Astrocyte (in vitro differentiated cells and primary cell): Measurements from ENCODE around the gene WDR35. TPM values are rescaled to one million over a fixed set of nuclear protein-coding genes. Genes with fewer than 3 reads are reported as not detected.

Experiments
- DNase-seq: peaks from one replicate; pipeline ENCODE4 v3.0.0-alpha.2; 2010; ENCODE audit warnings: low read depth
- FAIRE-seq: peaks from 2 replicates; lab custom pipeline; 2011; peaks lifted over from hg19 to GRCh38; lab: Jason Lieb, UNC
- H2AFZ ChIP-seq: 2 replicates; pipeline ENCODE4 v1.6.0; 2012; ENCODE audit warnings: low read depth, low read length, inconsistent platforms
- H3K27ac ChIP-seq: 2 replicates; pipeline ENCODE4 v1.5.1; 2011; ENCODE audit warnings: low read depth, low read length, inconsistent platforms
- H3K27me3 ChIP-seq: 2 replicates; pipeline ENCODE4 v1.6.0; 2011; ENCODE audit warnings: low read length, inconsistent platforms; ENCODE audit not compliant: insufficient read depth
- H3K36me3 ChIP-seq: 2 replicates; pipeline ENCODE4 v1.5.1; 2011; ENCODE audit warnings: low read length, inconsistent platforms; ENCODE audit not compliant: insufficient read depth
- H3K4me1 ChIP-seq: 2 replicates; pipeline ENCODE4 v1.5.1; 2011; ENCODE audit warnings: low read length, inconsistent platforms; ENCODE audit not compliant: insufficient read depth
- H3K4me2 ChIP-seq: 2 replicates; pipeline ENCODE4 v1.6.0; 2012; ENCODE audit warnings: low read length, inconsistent platforms
- H3K4me3 ChIP-seq: 2 replicates; pipeline ENCODE4 v1.5.1; 2011; ENCODE audit warnings: low read depth, mild to moderate bottlenecking, low read length, inconsistent platforms; ENCODE audit not compliant: insufficient read depth
- H3K79me2 ChIP-seq: 2 replicates; pipeline ENCODE4 v1.6.0; 2012; ENCODE audit warnings: mild to moderate bottlenecking, low read length, inconsistent platforms; ENCODE audit not compliant: insufficient read depth
- H3K9ac ChIP-seq: 2 replicates; pipeline ENCODE4 v1.6.0; 2012; ENCODE audit warnings: mild to moderate bottlenecking, low read length, inconsistent platforms
- H3K9me3 ChIP-seq: 2 replicates; pipeline ENCODE4 v1.5.1; 2012; ENCODE audit warnings: low read depth, mild to moderate bottlenecking, low read length, inconsistent platforms; ENCODE audit not compliant: insufficient read depth
- H4K20me1 ChIP-seq: 2 replicates; pipeline ENCODE4 v1.6.0; 2012; ENCODE audit warnings: low read length, inconsistent platforms; ENCODE audit not compliant: insufficient read depth
- H3K27ac Mint-ChIP-seq: one replicate; pipeline ENCODE4 v1.8.0; 2021; ENCODE audit warnings: mild to moderate bottlenecking, mixed read lengths; ENCODE audit not compliant: unreplicated experiment
- H3K27me3 Mint-ChIP-seq: one replicate; pipeline ENCODE4 v1.8.0; 2021; ENCODE audit warnings: low read depth, mixed read lengths; ENCODE audit not compliant: unreplicated experiment
- H3K36me3 Mint-ChIP-seq: one replicate; pipeline ENCODE4 v1.8.0; 2021; ENCODE audit warnings: low read depth, mixed read lengths; ENCODE audit not compliant: unreplicated experiment
- H3K4me1 Mint-ChIP-seq: one replicate; pipeline ENCODE4 v1.8.0; 2021; ENCODE audit warnings: low read depth, mixed read lengths; ENCODE audit not compliant: unreplicated experiment
- H3K4me3 Mint-ChIP-seq: one replicate; pipeline ENCODE4 v1.8.0; 2021; ENCODE audit warnings: mild to moderate bottlenecking, moderate library complexity, mixed read lengths; ENCODE audit not compliant: unreplicated experiment
- H3K9me3 Mint-ChIP-seq: one replicate; pipeline ENCODE4 v1.8.0; 2021; ENCODE audit warnings: mild to moderate bottlenecking, mixed read lengths; ENCODE audit not compliant: unreplicated experiment
- EZH2 ChIP-seq: IDR thresholded peaks from 2 replicates; pipeline ENCODE4 v1.6.1; 2012; ENCODE audit warnings: mild to moderate bottlenecking, low read length, inconsistent platforms; ENCODE audit not compliant: insufficient read depth
- total RNA-seq: library from RNA; stranded (reverse); gene quantifications from 2 replicates; pipeline ENCODE4 v1.2.1, GENCODE V29; 2021
- TF ChIP-seq, protein P1 (sequence below): IDR thresholded peaks from 2 replicates; pipeline ENCODE4 v1.5.1; 2011; ENCODE audit warnings: low read depth, mild to moderate bottlenecking, inconsistent platforms, low read length, moderate library complexity; ENCODE audit not compliant: insufficient read depth

WDR35 gene
- total RNA-seq, 1 donor from 2014 or later = 9.6 TPM

DNA sequence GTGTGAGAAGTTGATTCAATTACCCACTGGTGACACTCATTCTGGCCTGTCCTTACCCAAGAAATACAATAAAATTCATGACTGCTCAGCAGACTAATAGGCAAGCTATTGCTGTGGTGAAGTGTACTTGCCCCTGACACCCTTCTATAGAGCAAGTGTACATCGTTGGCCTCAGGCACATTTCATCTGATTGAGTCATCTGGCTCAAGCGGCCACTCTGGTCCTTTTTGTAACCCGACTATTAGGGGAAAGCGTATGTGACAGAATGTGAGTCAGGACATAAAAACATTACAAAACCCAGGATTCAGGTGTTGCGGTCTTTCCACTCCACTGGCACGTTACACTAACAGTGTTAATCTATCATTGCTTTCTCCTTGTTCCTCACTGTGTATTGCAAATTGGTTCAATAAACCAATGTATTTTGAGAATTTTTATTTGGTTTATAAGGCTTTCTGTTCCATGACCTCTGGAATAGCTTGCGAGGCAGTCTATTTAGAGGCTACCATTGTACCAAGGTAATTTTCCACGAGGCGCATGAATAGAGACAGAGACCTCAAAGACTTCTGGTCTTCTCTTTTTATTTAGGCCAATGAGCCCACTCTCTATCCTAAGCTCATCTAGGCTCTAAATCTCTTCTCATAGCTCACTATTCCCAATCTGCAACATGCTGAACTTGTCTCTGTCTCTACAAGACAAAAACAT is 77.9 kb downstream of the WDR35 start:
- Histone ChIP-seq H3K79me2 (no peaks in the 10 kb centered on the region), H3K27ac (peak overlapping the region; percentile 37), H2AFZ (no peak overlapping the region), H3K9me3 (no peaks in the 10 kb centered on the region), H3K36me3 (no peaks in the 10 kb centered on the region), H3K4me2 (peak overlapping the region; percentile 54), H3K27me3 (peaks cover 5% of the 10 kb centered on the region), H3K4me3 (no peak overlapping the region), H3K9ac (no peak overlapping the region), H4K20me1 (peaks cover 6% of the 10 kb centered on the region), H3K4me1 (peaks cover 13% of the 10 kb centered on the region)
- no peak overlapping the region for H3K27ac Mint-ChIP-seq
- H3K4me1 Mint-ChIP-seq = peaks cover 13% of the 10 kb centered on the region
- H3K27me3 Mint-ChIP-seq = no peaks in the 10 kb centered on the region
- TF ChIP-seq, protein P1, sequence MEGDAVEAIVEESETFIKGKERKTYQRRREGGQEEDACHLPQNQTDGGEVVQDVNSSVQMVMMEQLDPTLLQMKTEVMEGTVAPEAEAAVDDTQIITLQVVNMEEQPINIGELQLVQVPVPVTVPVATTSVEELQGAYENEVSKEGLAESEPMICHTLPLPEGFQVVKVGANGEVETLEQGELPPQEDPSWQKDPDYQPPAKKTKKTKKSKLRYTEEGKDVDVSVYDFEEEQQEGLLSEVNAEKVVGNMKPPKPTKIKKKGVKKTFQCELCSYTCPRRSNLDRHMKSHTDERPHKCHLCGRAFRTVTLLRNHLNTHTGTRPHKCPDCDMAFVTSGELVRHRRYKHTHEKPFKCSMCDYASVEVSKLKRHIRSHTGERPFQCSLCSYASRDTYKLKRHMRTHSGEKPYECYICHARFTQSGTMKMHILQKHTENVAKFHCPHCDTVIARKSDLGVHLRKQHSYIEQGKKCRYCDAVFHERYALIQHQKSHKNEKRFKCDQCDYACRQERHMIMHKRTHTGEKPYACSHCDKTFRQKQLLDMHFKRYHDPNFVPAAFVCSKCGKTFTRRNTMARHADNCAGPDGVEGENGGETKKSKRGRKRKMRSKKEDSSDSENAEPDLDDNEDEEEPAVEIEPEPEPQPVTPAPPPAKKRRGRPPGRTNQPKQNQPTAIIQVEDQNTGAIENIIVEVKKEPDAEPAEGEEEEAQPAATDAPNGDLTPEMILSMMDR = no peak
- TF ChIP-seq EZH2 = no peak
- H3K9me3 Mint-ChIP-seq = no peaks in the 10 kb centered on the region
- peak; percentile 96 for DNase-seq
- no peak overlapping the region for H3K4me3 Mint-ChIP-seq
- FAIRE-seq = peak; percentile 79
- H3K36me3 Mint-ChIP-seq = peaks cover 4% of the 10 kb centered on the region

DNA sequence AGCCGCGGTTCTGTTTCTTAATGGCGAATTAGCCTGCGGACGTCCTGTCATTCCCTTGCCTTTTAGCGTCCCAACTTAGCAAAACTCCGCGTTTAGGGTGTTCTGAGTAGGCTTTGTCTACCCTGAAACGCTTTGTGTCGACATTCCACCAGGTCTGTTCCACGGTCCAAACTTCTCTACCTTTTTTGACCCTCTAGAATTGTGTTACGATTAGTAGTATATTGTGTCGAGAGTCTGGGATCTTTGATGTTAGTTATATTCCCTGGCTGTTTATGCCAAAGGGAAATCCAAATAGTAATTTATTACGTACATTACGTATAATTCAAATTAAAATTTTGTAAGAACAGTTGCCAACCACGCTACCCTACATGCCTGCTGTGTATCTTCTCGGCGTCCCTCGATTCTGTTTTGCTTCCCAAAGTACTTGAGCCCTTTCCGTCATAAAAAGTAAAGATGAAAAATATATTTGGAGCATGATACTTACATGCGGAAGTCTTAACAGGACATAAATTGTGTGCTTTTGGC is 87.6 kb downstream of the WDR35 start:
- Mint-ChIP-seq H3K4me1 (peaks cover 17% of the 10 kb centered on the region), H3K27me3 (no peaks in the 10 kb centered on the region), H3K9me3 (no peaks in the 10 kb centered on the region), H3K27ac (peak overlapping the region; percentile 99), H3K4me3 (peak overlapping the region; percentile 96), H3K36me3 (no peaks in the 10 kb centered on the region)
- DNase-seq (no peak), FAIRE-seq (no peak)
- peaks cover 26% of the 10 kb centered on the region for H4K20me1 ChIP-seq
- H3K27ac ChIP-seq = peak overlapping the region; percentile 99
- peak overlapping the region; percentile 97 for H2AFZ ChIP-seq
- peak overlapping the region; percentile 84 for H3K4me3 ChIP-seq
- peaks cover 40% of the 10 kb centered on the region for H3K79me2 ChIP-seq
- TF ChIP-seq EZH2 = no peak
- TF ChIP-seq, protein P1 = no peak
- peak overlapping the region; percentile 97 for H3K9ac ChIP-seq
- no peaks in the 10 kb centered on the region for H3K27me3 ChIP-seq
- no peaks in the 10 kb centered on the region for H3K36me3 ChIP-seq
- no peaks in the 10 kb centered on the region for H3K9me3 ChIP-seq
- peaks cover 17% of the 10 kb centered on the region for H3K4me1 ChIP-seq
- H3K4me2 ChIP-seq = peak overlapping the region; percentile 84
